HG03097 (cell line): ENCODE measurements around the gene TRIM6.
"Not testable (repeated sequence)": the region's sequence is repeated elsewhere in the genome, so short reads cannot be mapped to it uniquely, and the experiment has no call there.

Source experiments
- ATAC-seq: cut with Tn5 transposase; IDR thresholded peaks from one replicate; pipeline ENCODE4 v1.9.1; 2021; ENCODE audit not compliant: unreplicated experiment, low FRiP score

The TRIM6 gene

GRCh38 chr11:5602791-5603190, 6.4 kb downstream of the TRIM6 start:
- not testable (repeated sequence) for ATAC-seq

GRCh38 chr11:5603326-5603725, 6.9 kb downstream of the TRIM6 start:
- no peak for ATAC-seq

GRCh38 chr11:5604896-5605295, 8.5 kb downstream of the TRIM6 start:
- ATAC-seq = no peak

- ATAC-seq = no peak
Observed at GRCh38 chr11:5605849-5606248, 9.4 kb downstream of the TRIM6 start.

GRCh38 chr11:5608808-5609207, 12.4 kb downstream of the TRIM6 start:
- no peak for ATAC-seq

- ATAC-seq = no peak
Observed at GRCh38 chr11:5610446-5610845, 14.0 kb downstream of the TRIM6 start.

GRCh38 chr11:5611627-5612026, 15.2 kb downstream of the TRIM6 start:
- ATAC-seq = no peak

GRCh38 chr11:5618807-5619206, 22.4 kb downstream of the TRIM6 start:
- no peak for ATAC-seq

GRCh38 chr11:5620651-5621521, 24.4 kb downstream of the TRIM6 start:
- ATAC-seq = no peak

GRCh38 chr11:5621580-5621979, 25.1 kb downstream of the TRIM6 start:
- no peak for ATAC-seq

- ATAC-seq = no peak
Observed at GRCh38 chr11:5622802-5623201, 26.4 kb downstream of the TRIM6 start.

GRCh38 chr11:5624489-5625279, 28.2 kb downstream of the TRIM6 start, which contains the start of gene TRIM34:
TSS of gene TRIM34 (plus strand) at chr11:5625001. CDS start at chr11:5632332, 7,331 bp downstream.
- ATAC-seq = peak; percentile 97

GRCh38 chr11:5625281-5625680, 28.8 kb downstream of the TRIM6 start:
- ATAC-seq = no peak

- no peak for ATAC-seq
Observed at GRCh38 chr11:5626196-5626595, 29.8 kb downstream of the TRIM6 start.

- ATAC-seq = peak; percentile 15
Observed at GRCh38 chr11:5631417-5631816, 35.0 kb downstream of the TRIM6 start.

GRCh38 chr11:5631969-5632635, 35.7 kb downstream of the TRIM6 start:
- ATAC-seq = peak; percentile 88

- no peak for ATAC-seq
Observed at GRCh38 chr11:5639953-5640352, 43.5 kb downstream of the TRIM6 start.

- ATAC-seq = no peak
Observed at GRCh38 chr11:5643585-5643984, 47.1 kb downstream of the TRIM6 start.

- no peak for ATAC-seq
Observed at GRCh38 chr11:5646139-5646538, 49.7 kb downstream of the TRIM6 start.

- ATAC-seq = no peak
Observed at GRCh38 chr11:5655474-5655873, 59.0 kb downstream of the TRIM6 start.

- not testable (repeated sequence) for ATAC-seq
Observed at GRCh38 chr11:5656956-5657355, 60.5 kb downstream of the TRIM6 start.
